22Rv1 (cell line): Measurements from ENCODE around the gene COQ8A.

Experiments
- ZFX ChIP-seq: fragments of 450-650 bp; IDR thresholded peaks from 2 replicates; pipeline ENCODE4 v1.6.1; 2017; ENCODE audit warnings: antibody characterized with exemption, borderline replicate concordance
- TF ChIP-seq, protein P1 (sequence below): fragments of 450-650 bp; IDR thresholded peaks from 2 replicates; pipeline ENCODE4 v1.5.1; 2017; ENCODE audit warnings: mild to moderate bottlenecking

DNA sequence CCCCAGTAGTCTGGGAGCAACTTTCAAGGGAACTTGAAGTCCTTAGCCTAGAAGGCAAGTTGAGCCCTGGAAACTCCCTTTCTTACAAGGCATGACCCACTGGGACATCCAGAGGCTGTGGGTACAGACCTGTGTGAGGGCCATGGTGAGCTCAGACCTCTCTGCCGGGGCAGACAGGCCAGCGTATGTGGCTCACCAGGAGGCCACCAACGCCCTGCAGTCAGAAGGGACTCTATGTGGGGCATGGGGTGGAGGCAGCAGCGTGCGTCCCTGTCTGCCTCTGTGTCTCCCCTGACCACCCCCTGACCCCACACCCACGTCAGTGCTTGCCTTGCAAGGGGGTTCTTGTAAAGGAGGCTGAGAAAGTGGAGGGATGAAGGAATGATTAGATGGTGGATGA lies 10.8 kb downstream of the COQ8A start:
- TF ChIP-seq, protein P1, sequence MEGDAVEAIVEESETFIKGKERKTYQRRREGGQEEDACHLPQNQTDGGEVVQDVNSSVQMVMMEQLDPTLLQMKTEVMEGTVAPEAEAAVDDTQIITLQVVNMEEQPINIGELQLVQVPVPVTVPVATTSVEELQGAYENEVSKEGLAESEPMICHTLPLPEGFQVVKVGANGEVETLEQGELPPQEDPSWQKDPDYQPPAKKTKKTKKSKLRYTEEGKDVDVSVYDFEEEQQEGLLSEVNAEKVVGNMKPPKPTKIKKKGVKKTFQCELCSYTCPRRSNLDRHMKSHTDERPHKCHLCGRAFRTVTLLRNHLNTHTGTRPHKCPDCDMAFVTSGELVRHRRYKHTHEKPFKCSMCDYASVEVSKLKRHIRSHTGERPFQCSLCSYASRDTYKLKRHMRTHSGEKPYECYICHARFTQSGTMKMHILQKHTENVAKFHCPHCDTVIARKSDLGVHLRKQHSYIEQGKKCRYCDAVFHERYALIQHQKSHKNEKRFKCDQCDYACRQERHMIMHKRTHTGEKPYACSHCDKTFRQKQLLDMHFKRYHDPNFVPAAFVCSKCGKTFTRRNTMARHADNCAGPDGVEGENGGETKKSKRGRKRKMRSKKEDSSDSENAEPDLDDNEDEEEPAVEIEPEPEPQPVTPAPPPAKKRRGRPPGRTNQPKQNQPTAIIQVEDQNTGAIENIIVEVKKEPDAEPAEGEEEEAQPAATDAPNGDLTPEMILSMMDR: no peak
- TF ChIP-seq ZFX: no peak
